ENCODE data around the gene PRAMEF13.
"Not testable (repeated sequence)": the region's sequence is repeated elsewhere in the genome, so short reads cannot be mapped to it uniquely, and the experiment has no call there.

DNA sequence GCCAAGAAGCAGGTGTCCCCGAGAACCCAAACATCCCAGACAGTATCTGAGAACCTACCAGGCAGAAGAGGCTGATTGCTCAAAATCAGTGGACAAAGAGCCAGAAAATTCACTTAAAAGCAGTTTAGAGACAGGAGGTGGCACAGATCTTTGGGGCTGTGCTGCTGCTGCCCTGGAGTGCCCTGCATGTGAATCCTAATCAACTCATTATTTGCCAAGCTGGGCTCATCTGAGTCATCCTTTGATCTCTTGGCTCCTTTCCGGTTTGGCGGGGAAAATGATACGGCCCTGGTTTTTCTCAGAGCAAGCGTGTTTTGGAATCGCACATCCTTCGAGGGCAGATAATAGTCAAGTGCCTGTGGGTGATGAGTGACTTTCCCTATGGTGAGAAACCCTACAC lies 15.4 kb upstream of the PRAMEF13 start:
- not testable (repeated sequence) for TF ChIP-seq YY1 (IDR thresholded peaks at IDR 0.05; ENCODE audit: borderline replicate concordance in 1 of 3, control insufficient read depth in 1 of 3, extremely low read depth in 1 of 3, insufficient read depth in 3 of 3, insufficient read length in 1 of 3, insufficient replicate concordance in 2 of 3, low read depth in 1 of 3, low read length in 2 of 3); KLF16 (IDR thresholded peaks at IDR 0.05)
- TF ChIP-seq, protein P1, sequence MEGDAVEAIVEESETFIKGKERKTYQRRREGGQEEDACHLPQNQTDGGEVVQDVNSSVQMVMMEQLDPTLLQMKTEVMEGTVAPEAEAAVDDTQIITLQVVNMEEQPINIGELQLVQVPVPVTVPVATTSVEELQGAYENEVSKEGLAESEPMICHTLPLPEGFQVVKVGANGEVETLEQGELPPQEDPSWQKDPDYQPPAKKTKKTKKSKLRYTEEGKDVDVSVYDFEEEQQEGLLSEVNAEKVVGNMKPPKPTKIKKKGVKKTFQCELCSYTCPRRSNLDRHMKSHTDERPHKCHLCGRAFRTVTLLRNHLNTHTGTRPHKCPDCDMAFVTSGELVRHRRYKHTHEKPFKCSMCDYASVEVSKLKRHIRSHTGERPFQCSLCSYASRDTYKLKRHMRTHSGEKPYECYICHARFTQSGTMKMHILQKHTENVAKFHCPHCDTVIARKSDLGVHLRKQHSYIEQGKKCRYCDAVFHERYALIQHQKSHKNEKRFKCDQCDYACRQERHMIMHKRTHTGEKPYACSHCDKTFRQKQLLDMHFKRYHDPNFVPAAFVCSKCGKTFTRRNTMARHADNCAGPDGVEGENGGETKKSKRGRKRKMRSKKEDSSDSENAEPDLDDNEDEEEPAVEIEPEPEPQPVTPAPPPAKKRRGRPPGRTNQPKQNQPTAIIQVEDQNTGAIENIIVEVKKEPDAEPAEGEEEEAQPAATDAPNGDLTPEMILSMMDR (IDR thresholded peaks at IDR 0.05 in 2 of 3, conservative IDR thresholded peaks at IDR 0.05 in 1 of 3; ENCODE audit: insufficient read depth in 2 of 3, low read depth in 1 of 3, low read length in 3 of 3): not testable (repeated sequence)
